Liver (tissue), 3 donors: ENCODE results near the gene TRERF1.

ENCODE experiments used
- CTCF ChIP-seq: fragments of 150-350 bp; IDR thresholded peaks from 2 replicates; pipeline ENCODE4 v1.5.1; 2017; ENCODE audit warnings: improper control_type of control experiment, low read depth, low read length; ENCODE audit not compliant: missing input control
- FOXA1 ChIP-seq: IDR thresholded peaks from 2 replicates; pipeline ENCODE4 v1.6.1; 2016; ENCODE audit warnings: antibody characterized with exemption
- HNF4A ChIP-seq, 2 donors: conservative IDR thresholded peaks; 2 replicates each; pipeline ENCODE4 v1.6.1; 2016; ENCODE audit warnings: antibody characterized with exemption in 2 of 2, mild to moderate bottlenecking in 2 of 2
- JUND ChIP-seq, 2 donors: IDR thresholded peaks; 2 replicates each; pipeline ENCODE4 v1.6.1; 2016; ENCODE audit warnings: antibody characterized with exemption in 2 of 2
- RXRA ChIP-seq, 2 donors: IDR thresholded peaks; 2 replicates each; pipeline ENCODE4 v1.6.1; 2017 to 2018; ENCODE audit warnings: antibody characterized with exemption in 2 of 2, mild to moderate bottlenecking in 1 of 2
- TAF1 ChIP-seq: conservative IDR thresholded peaks from 2 replicates; pipeline ENCODE4 v1.6.1; 2016; ENCODE audit warnings: antibody characterized with exemption, mild to moderate bottlenecking
- YY1 ChIP-seq: IDR thresholded peaks from 2 replicates; pipeline ENCODE4 v1.6.1; 2016; ENCODE audit warnings: antibody characterized with exemption, mild to moderate bottlenecking
- donor health status: healthy.
- donor health status: healthy.

DNA sequence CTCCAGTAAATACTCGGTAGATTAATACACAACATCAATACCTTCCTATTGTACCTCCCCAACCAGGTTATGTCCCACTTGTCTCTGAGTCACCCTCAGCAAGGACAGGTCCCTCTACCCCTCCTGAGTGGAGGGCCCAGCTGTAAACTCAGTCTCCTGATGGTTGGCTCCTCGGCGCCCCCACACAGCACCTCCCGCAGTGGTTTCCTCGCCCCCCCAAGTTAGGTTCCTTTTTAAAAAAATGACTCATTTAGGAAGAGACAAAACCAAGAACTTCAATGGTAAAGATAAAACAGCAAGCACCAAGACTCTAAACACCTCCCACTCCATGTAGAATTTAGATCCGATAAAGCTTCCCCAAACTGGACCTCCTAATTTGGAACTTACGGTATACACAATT is 83.5 kb downstream of the TRERF1 start:
- TF ChIP-seq CTCF (no peak), YY1 (no peak), JUND (IDR thresholded peaks at IDR 0.05) (no peak), TAF1 (no peak), FOXA1 (no peak), HNF4A (conservative IDR thresholded peaks at IDR 0.05) (no peak), RXRA (IDR thresholded peaks at IDR 0.05) (no peak)
